PFSK-1 (cell line): ENCODE measurements around the gene MYO5B.

Experiments
- FOXP2 ChIP-seq: optimal IDR thresholded peaks from 2 replicates; pipeline ENCODE3; 2011; ENCODE audit warnings: borderline replicate concordance, control low read depth, inconsistent platforms; ENCODE audit not compliant: insufficient read depth; ENCODE audit errors: extremely low read length, extremely low read depth
- POLR2AphosphoS5 ChIP-seq: IDR thresholded peaks from 2 replicates; pipeline ENCODE4 v1.6.1; 2012; ENCODE audit warnings: low read depth, mild to moderate bottlenecking, control low read depth, low read length, moderate library complexity
- REST ChIP-seq, 2 experiments: IDR thresholded peaks; 2 replicates each; pipeline versions ENCODE4 v1.6.1 to v1.8.0; 2011 to 2012; ENCODE audit warnings: low read depth in 2 of 2, low read length in 2 of 2, control low read depth in 1 of 2, inconsistent platforms in 1 of 2, mild to moderate bottlenecking in 1 of 2, moderate library complexity in 1 of 2; ENCODE audit not compliant: insufficient read depth in 1 of 2
- SIN3A ChIP-seq: IDR thresholded peaks from 2 replicates; pipeline ENCODE4 v1.6.1; 2012; ENCODE audit warnings: mild to moderate bottlenecking, low read length, moderate library complexity, borderline replicate concordance; ENCODE audit not compliant: insufficient read depth
- TAF1 ChIP-seq: IDR thresholded peaks from 2 replicates; pipeline ENCODE4 v1.6.1; 2012; ENCODE audit warnings: low read length, control low read depth, borderline replicate concordance; ENCODE audit not compliant: insufficient read depth

Gene MYO5B

GRCh38 chr18:50186385-50186784 lies 8.6 kb downstream of the MYO5B start:
- TF ChIP-seq SIN3A (no peak), REST (IDR thresholded peaks at IDR 0.05; ENCODE audit: insufficient read depth in 1 of 2, low read depth in 2 of 2, low read length in 2 of 2) (no peak), TAF1 (no peak), POLR2AphosphoS5 (no peak), FOXP2 (no peak)

- TF ChIP-seq SIN3A = no peak
- no peak for TF ChIP-seq POLR2AphosphoS5
- no peak for TF ChIP-seq FOXP2
- TF ChIP-seq REST (IDR thresholded peaks at IDR 0.05; ENCODE audit: insufficient read depth in 1 of 2, low read depth in 2 of 2, low read length in 2 of 2) = no peak
- no peak for TF ChIP-seq TAF1
Observed at GRCh38 chr18:50183556-50183955, 11.4 kb downstream of the MYO5B start.

- no peak for TF ChIP-seq POLR2AphosphoS5
- no peak for TF ChIP-seq REST (IDR thresholded peaks at IDR 0.05; ENCODE audit: insufficient read depth in 1 of 2, low read depth in 2 of 2, low read length in 2 of 2)
- TF ChIP-seq FOXP2 = no peak
- no peak for TF ChIP-seq SIN3A
- no peak for TF ChIP-seq TAF1
Observed at GRCh38 chr18:50182511-50182910, 12.4 kb downstream of the MYO5B start.

GRCh38 chr18:50181590-50181989 lies 13.4 kb downstream of the MYO5B start:
- TF ChIP-seq REST (IDR thresholded peaks at IDR 0.05; ENCODE audit: insufficient read depth in 1 of 2, low read depth in 2 of 2, low read length in 2 of 2) (no peak), SIN3A (no peak), POLR2AphosphoS5 (no peak), FOXP2 (no peak), TAF1 (no peak)

- TF ChIP-seq REST (IDR thresholded peaks at IDR 0.05; ENCODE audit: insufficient read depth in 1 of 2, low read depth in 2 of 2, low read length in 2 of 2) = no peak
Observed at GRCh38 chr18:50179465-50179864, 15.5 kb downstream of the MYO5B start.
